Measurements from ENCODE around the gene MLF2. TPM values are rescaled to one million over a fixed set of nuclear protein-coding genes. Genes with fewer than 3 reads are reported as not detected.

The MLF2 gene
- total RNA-seq, 1 experiment from 2014 or later, result 314 TPM

Other genes with a start within 250 kb of the MLF2 start
- 9,561 and 11,555 TPM in 2 replicates for gene GAPDH, start 218.6 kb downstream of the MLF2 start, total RNA-seq (2014; rRNA removed; shearing (Covaris generic))
- gene IFFO1, start 197.1 kb downstream of the MLF2 start, total RNA-seq (2014; rRNA removed; shearing (Covaris generic)), result 2.1 and 5.4 TPM in 2 replicates
- 64.3 and 90.3 TPM in 2 replicates for gene NOP2, start 184.8 kb downstream of the MLF2 start, total RNA-seq (2014; rRNA removed; shearing (Covaris generic))
- 242 and 246 TPM in 2 replicates for gene CHD4, start 145.8 kb downstream of the MLF2 start, total RNA-seq (2014; rRNA removed; shearing (Covaris generic))
- 0.04 TPM in 1 of 2 replicates, not detected in the other for gene LPAR5, start 117.2 kb downstream of the MLF2 start, total RNA-seq (2014; rRNA removed; shearing (Covaris generic))
- not detected in 2 replicates for gene ACRBP, start 105.7 kb downstream of the MLF2 start, total RNA-seq (2014; rRNA removed; shearing (Covaris generic))
- gene ING4, start 90.0 kb downstream of the MLF2 start, total RNA-seq (2014; rRNA removed; shearing (Covaris generic)), result 57.8 and 65.7 TPM in 2 replicates
- 21.2 and 23.6 TPM in 2 replicates for gene ZNF384, start 63.8 kb downstream of the MLF2 start, total RNA-seq (2014; rRNA removed; shearing (Covaris generic))
- not detected in 2 replicates for gene PIANP, start 52.3 kb downstream of the MLF2 start, total RNA-seq (2014; rRNA removed; shearing (Covaris generic))
- 93.8 and 93.9 TPM in 2 replicates for gene COPS7A, start 29.1 kb downstream of the MLF2 start, total RNA-seq (2014; rRNA removed; shearing (Covaris generic))
- gene PTMS, start 13.2 kb upstream of the MLF2 start, total RNA-seq (2014; rRNA removed; shearing (Covaris generic)), result 122 and 133 TPM in 2 replicates
- 0.06 TPM in 1 of 2 replicates, not detected in the other for gene LAG3, start 19.4 kb upstream of the MLF2 start, total RNA-seq (2014; rRNA removed; shearing (Covaris generic))
- gene CD4, start 36.4 kb upstream of the MLF2 start, total RNA-seq (2014; rRNA removed; shearing (Covaris generic)), result 0.12 TPM in 1 of 2 replicates, not detected in the other
- gene GPR162, start 68.7 kb upstream of the MLF2 start, total RNA-seq (2014; rRNA removed; shearing (Covaris generic)), result 8.5 and 13.8 TPM in 2 replicates
- gene P3H3, start 75.3 kb upstream of the MLF2 start, total RNA-seq (2014; rRNA removed; shearing (Covaris generic)), result 29.5 and 35.2 TPM in 2 replicates
- 0.12 and 1.0 TPM in 2 replicates for gene GNB3, start 87.8 kb upstream of the MLF2 start, total RNA-seq (2014; rRNA removed; shearing (Covaris generic))
- 75.3 and 101 TPM in 2 replicates for gene CDCA3, start 98.1 kb upstream of the MLF2 start, total RNA-seq (2014; rRNA removed; shearing (Covaris generic))
- 86.2 and 91.4 TPM in 2 replicates for gene USP5, start 99.0 kb upstream of the MLF2 start, total RNA-seq (2014; rRNA removed; shearing (Covaris generic))
- gene TPI1, start 114.4 kb upstream of the MLF2 start, total RNA-seq (2014; rRNA removed; shearing (Covaris generic)), result 2,242 and 2,549 TPM in 2 replicates
- gene SPSB2, start 120.2 kb upstream of the MLF2 start, total RNA-seq (2014; rRNA removed; shearing (Covaris generic)), result 10.8 TPM in 2 replicates
- gene LRRC23, start 151.7 kb upstream of the MLF2 start, total RNA-seq (2014; rRNA removed; shearing (Covaris generic)), result 4.1 and 12.2 TPM in 2 replicates
- gene ENO2, start 161.4 kb upstream of the MLF2 start, total RNA-seq (2014; rRNA removed; shearing (Covaris generic)), result 10.6 and 11.2 TPM in 2 replicates
- gene ATN1, start 174.8 kb upstream of the MLF2 start, total RNA-seq (2014; rRNA removed; shearing (Covaris generic)), result 6.0 and 14.2 TPM in 2 replicates
- gene RNU7-1, start 190.7 kb upstream of the MLF2 start, total RNA-seq (2014; rRNA removed; shearing (Covaris generic)), result not detected in 2 replicates
- 219 and 260 TPM in 2 replicates for gene C12orf57, start 190.9 kb upstream of the MLF2 start, total RNA-seq (2014; rRNA removed; shearing (Covaris generic))
- not detected in 2 replicates for gene PTPN6, start 198.2 kb upstream of the MLF2 start, total RNA-seq (2014; rRNA removed; shearing (Covaris generic))
- 486 and 563 TPM in 2 replicates for gene PHB2, start 217.5 kb upstream of the MLF2 start, total RNA-seq (2014; rRNA removed; shearing (Covaris generic))
- 99.6 and 119 TPM in 2 replicates for gene EMG1, start 217.8 kb upstream of the MLF2 start, total RNA-seq (2014; rRNA removed; shearing (Covaris generic))

Measured in H4 (cell line).